HG03060 (cell line): Measurements from ENCODE around the gene PPAN.

Source experiments
- ATAC-seq: cut with Tn5 transposase; IDR thresholded peaks from one replicate; pipeline ENCODE4 v1.9.1; 2021; ENCODE audit warnings: low read depth, moderate number of reproducible peaks; ENCODE audit not compliant: unreplicated experiment

Gene PPAN

GRCh38 chr19:10106100-10106936 lies at the start of gene PPAN:
Gene PPAN (plus strand): TSS chr19:10106362. CDS start chr19:10106395, 33 bp downstream.
- peak; percentile 32 for ATAC-seq

GRCh38 chr19:10061717-10062310 lies 44.3 kb upstream of the PPAN start:
- no peak for ATAC-seq

GRCh38 chr19:10068205-10068604 lies 38.0 kb upstream of the PPAN start:
- no peak for ATAC-seq

GRCh38 chr19:10069046-10069445 lies 37.1 kb upstream of the PPAN start:
- ATAC-seq: no peak

- ATAC-seq: no peak
Measured at GRCh38 chr19:10070730-10071446, 35.3 kb upstream of the PPAN start.

GRCh38 chr19:10074153-10074552 lies 32.0 kb upstream of the PPAN start:
- ATAC-seq: no peak

- no peak for ATAC-seq
Measured at GRCh38 chr19:10076535-10076934, 29.6 kb upstream of the PPAN start.

- ATAC-seq: no peak
Measured at GRCh38 chr19:10078329-10078728, 27.8 kb upstream of the PPAN start.

GRCh38 chr19:10079031-10079453 lies 27.1 kb upstream of the PPAN start:
- ATAC-seq: no peak

- no peak for ATAC-seq
Measured at GRCh38 chr19:10083911-10084310, 22.3 kb upstream of the PPAN start.

GRCh38 chr19:10084803-10085202 lies 21.4 kb upstream of the PPAN start:
- ATAC-seq: no peak

GRCh38 chr19:10085641-10086590 lies 20.2 kb upstream of the PPAN start, which contains the start of gene SHFL:
Gene SHFL (plus strand): TSS chr19:10086317. CDS start chr19:10086428, 111 bp downstream.
- ATAC-seq: no peak

- no peak for ATAC-seq
Measured at GRCh38 chr19:10086591-10087192, 19.5 kb upstream of the PPAN start.

GRCh38 chr19:10087296-10088061 lies 18.7 kb upstream of the PPAN start:
- ATAC-seq: no peak

- ATAC-seq: no peak
Measured at GRCh38 chr19:10088949-10089554, 17.1 kb upstream of the PPAN start.

- no peak for ATAC-seq
Measured at GRCh38 chr19:10089801-10090375, 16.3 kb upstream of the PPAN start.

- no peak for ATAC-seq
Measured at GRCh38 chr19:10091370-10091687, 14.8 kb upstream of the PPAN start.

- no peak for ATAC-seq
Measured at GRCh38 chr19:10091895-10092641, 14.1 kb upstream of the PPAN start.
